KMS-11 (cell line): ENCODE results near the gene RASA3.

Source experiments
- H2AFZ ChIP-seq: fragments of 200-600 bp; sonication (generic); 2 replicates; pipeline ENCODE4 v1.6.1; 2016; ENCODE audit warnings: antibody characterized with exemption, mixed run types, low read depth
- H3K27ac ChIP-seq: fragments of 200-600 bp; sonication (generic); 2 replicates; pipeline ENCODE4 v1.6.1; 2016; ENCODE audit warnings: mild to moderate bottlenecking, mixed run types
- H3K27me3 ChIP-seq: fragments of 200-600 bp; sonication (generic); 2 replicates; pipeline ENCODE4 v1.6.1; 2017; ENCODE audit warnings: mild to moderate bottlenecking, low read depth, mixed run types, moderate library complexity; ENCODE audit not compliant: insufficient read depth
- H3K36me3 ChIP-seq: fragments of 200-600 bp; sonication (generic); 2 replicates; pipeline ENCODE4 v1.6.1; 2017; ENCODE audit warnings: mild to moderate bottlenecking, mixed run types; ENCODE audit not compliant: insufficient read depth
- H3K4me1 ChIP-seq: fragments of 200-600 bp; sonication (generic); 2 replicates; pipeline ENCODE4 v1.6.1; 2016; ENCODE audit warnings: mild to moderate bottlenecking, low read depth, mixed run types; ENCODE audit not compliant: poor library complexity, severe bottlenecking
- H3K4me2 ChIP-seq: fragments of 200-600 bp; sonication (generic); 2 replicates; pipeline ENCODE4 v1.7.0; 2016; ENCODE audit warnings: mild to moderate bottlenecking, mixed run types
- H3K4me3 ChIP-seq: fragments of 200-600 bp; sonication (generic); IDR thresholded peaks from 2 replicates; pipeline ENCODE4 v1.6.1; 2017; ENCODE audit warnings: low read depth, low read length, mixed read lengths; ENCODE audit not compliant: insufficient read depth
- H3K79me2 ChIP-seq: fragments of 200-600 bp; sonication (generic); 2 replicates; pipeline ENCODE4 v1.6.1; 2016; ENCODE audit warnings: low read depth, mixed run types; ENCODE audit not compliant: insufficient read depth
- H3K9ac ChIP-seq: fragments of 200-600 bp; sonication (generic); 2 replicates; pipeline ENCODE4 v1.6.1; 2016; ENCODE audit warnings: mild to moderate bottlenecking, mixed run types
- H4K20me1 ChIP-seq: fragments of 200-600 bp; sonication (generic); 2 replicates; pipeline ENCODE4 v1.6.1; 2016; ENCODE audit warnings: mild to moderate bottlenecking, mixed run types; ENCODE audit not compliant: insufficient read depth
- TF ChIP-seq, protein P1 (sequence below): fragments of 200-600 bp; sonication (generic); conservative IDR thresholded peaks from 2 replicates; pipeline ENCODE4 v1.6.1; 2017; ENCODE audit warnings: low read depth, mild to moderate bottlenecking, antibody characterized with exemption, low read length, moderate library complexity, mixed read lengths

RASA3 gene

DNA sequence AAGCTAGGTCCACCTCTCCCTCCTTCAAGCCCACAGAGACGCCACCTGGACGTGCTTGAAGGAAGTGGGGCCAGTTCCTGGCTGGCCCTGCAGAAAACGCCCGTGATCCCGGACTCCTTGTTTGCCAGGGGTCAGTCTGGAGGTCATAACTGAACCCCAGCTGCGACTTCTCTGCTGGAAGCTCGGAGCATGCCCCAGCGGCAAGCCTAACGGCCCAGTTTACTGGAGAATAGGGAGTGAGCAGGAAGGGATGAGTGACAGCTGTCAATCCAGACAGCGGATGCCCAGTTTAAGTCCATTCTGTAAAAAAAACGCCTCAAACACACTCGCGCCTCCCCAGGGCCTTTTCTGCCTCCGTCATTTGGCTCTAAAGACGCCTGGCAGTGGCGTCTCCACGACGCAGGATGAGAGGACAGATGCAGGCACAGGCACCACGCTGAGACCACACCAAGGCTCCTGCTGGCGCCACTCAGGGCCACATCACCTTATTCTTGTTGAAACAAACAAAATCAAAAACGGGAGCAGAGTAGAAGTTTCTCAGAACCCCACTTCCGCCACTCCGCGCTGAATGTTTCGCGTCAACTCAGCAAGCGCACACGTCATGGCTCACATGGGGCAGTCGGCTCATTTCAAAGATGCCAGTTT, 57.6 kb downstream of the RASA3 start:
- Histone ChIP-seq H3K4me1 (no peaks in the 10 kb centered on the region), H3K36me3 (no peaks in the 10 kb centered on the region), H4K20me1 (no peaks in the 10 kb centered on the region), H3K79me2 (no peaks in the 10 kb centered on the region), H2AFZ (no peak overlapping the region), H3K4me2 (no peak overlapping the region), H3K27ac (no peak overlapping the region), H3K4me3 (no peak overlapping the region), H3K27me3 (no peaks in the 10 kb centered on the region), H3K9ac (no peak overlapping the region)
- TF ChIP-seq, protein P1, sequence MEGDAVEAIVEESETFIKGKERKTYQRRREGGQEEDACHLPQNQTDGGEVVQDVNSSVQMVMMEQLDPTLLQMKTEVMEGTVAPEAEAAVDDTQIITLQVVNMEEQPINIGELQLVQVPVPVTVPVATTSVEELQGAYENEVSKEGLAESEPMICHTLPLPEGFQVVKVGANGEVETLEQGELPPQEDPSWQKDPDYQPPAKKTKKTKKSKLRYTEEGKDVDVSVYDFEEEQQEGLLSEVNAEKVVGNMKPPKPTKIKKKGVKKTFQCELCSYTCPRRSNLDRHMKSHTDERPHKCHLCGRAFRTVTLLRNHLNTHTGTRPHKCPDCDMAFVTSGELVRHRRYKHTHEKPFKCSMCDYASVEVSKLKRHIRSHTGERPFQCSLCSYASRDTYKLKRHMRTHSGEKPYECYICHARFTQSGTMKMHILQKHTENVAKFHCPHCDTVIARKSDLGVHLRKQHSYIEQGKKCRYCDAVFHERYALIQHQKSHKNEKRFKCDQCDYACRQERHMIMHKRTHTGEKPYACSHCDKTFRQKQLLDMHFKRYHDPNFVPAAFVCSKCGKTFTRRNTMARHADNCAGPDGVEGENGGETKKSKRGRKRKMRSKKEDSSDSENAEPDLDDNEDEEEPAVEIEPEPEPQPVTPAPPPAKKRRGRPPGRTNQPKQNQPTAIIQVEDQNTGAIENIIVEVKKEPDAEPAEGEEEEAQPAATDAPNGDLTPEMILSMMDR = no peak

DNA sequence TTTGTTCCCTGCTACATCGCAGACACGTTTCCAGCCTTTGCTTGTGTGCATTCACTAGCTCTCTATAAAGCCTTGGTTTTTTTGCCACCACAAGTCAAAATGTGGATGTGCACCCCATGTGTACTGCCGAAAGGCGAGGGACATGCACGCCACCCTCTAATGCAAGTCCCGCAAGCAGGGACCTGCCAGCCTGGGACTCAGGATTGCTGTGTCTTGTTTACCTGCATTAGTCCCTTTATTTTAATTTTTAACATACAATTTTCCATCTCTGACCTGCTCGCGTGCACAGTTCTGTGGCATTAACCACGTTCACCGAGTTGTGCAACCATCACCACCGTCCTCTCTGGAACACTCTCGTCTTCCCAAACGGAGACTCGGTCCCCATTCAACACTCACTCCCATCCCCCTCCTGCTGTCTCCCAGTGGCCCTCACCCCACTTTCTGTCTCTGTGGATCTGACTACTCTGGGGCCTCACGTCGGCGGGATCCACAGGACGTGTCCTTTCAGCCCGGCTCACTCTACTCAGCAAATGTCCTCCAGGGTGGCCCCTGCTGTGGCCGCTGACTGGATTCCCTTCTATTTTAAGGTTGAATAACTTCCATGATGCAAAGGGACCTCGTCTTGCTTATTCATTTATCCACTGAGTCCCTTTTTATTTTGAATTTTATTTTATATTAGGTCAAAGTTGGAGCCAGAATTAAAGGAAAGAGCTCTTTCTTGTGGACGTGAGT, 58.4 kb downstream of the RASA3 start:
- TF ChIP-seq, protein P1 = no peak
- Histone ChIP-seq H3K9ac (no peak overlapping the region), H3K4me1 (peaks cover 2% of the 10 kb centered on the region), H4K20me1 (no peaks in the 10 kb centered on the region), H3K36me3 (no peaks in the 10 kb centered on the region), H3K4me2 (no peak overlapping the region), H3K27ac (no peak overlapping the region), H3K4me3 (no peak overlapping the region), H3K27me3 (no peaks in the 10 kb centered on the region), H2AFZ (no peak overlapping the region), H3K79me2 (no peaks in the 10 kb centered on the region)

DNA sequence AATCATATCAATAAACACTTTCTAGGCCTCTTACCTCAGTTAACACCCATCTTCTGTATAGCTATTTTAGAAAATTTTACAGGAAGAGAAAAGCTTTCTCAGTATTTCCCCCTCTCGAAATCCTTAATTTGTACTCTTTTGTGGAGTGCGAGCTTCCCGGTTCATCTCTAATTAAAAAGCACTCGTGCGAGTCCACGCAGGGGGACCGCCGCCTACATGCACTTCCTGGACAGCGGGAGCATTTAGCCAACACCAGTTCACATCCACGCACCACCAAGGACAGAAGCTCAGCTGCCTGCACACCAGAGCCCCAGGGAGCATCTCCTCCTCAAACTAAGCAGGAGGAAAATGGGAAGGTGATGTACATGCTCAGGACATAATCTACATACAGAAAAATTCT, 60.0 kb downstream of the RASA3 start:
- Histone ChIP-seq H3K27me3 (no peaks in the 10 kb centered on the region), H4K20me1 (no peaks in the 10 kb centered on the region), H3K4me2 (no peak overlapping the region), H3K79me2 (no peaks in the 10 kb centered on the region), H3K36me3 (no peaks in the 10 kb centered on the region), H3K4me3 (no peak overlapping the region), H3K4me1 (peaks cover 18% of the 10 kb centered on the region), H3K27ac (no peak overlapping the region), H3K9ac (no peak overlapping the region), H2AFZ (no peak overlapping the region)
- TF ChIP-seq, protein P1 = no peak

DNA sequence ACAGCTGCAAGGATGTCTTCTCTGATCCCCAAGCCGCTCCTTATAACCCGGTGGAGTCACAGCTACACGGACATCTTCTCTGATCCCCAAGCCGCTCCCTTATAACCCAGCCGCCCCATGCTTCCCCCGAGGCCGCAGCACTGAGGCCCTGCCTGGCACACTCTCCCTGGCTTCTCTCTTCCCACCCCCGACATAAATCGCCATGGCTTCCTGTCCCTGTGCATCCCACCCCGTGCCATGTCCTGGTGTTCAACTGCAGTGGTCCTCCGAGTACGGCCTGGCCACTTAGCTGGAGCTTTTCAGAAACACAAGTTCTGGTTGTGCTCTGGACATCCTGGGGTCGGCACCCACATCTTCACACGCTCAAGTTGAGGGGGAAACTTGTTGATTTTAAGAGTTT, 60.4 kb downstream of the RASA3 start:
- Histone ChIP-seq H3K36me3 (no peaks in the 10 kb centered on the region), H3K27me3 (no peaks in the 10 kb centered on the region), H3K4me2 (no peak overlapping the region), H3K4me3 (no peak overlapping the region), H4K20me1 (no peaks in the 10 kb centered on the region), H3K79me2 (no peaks in the 10 kb centered on the region), H2AFZ (no peak overlapping the region), H3K27ac (no peak overlapping the region), H3K9ac (no peak overlapping the region), H3K4me1 (peaks cover 23% of the 10 kb centered on the region)
- TF ChIP-seq, protein P1 = no peak
